Pulmonary artery endothelial cell (primary cell): ENCODE data around the gene TMEM50B. TPM values are rescaled to one million over a fixed set of nuclear protein-coding genes. Genes with fewer than 3 reads are reported as not detected.

Experiments
- total RNA-seq: library from RNA; depleted of rRNA; stranded (reverse); fragments of >200 nt; gene quantifications from 2 replicates; pipeline ENCODE4 v1.2.3, GENCODE V29; 2014

TMEM50B gene
- total RNA-seq, 1 donor from 2014 or later: 20.5 TPM

Other genes starting within 250 kb of the TMEM50B start
- gene IL10RB, start 213.6 kb downstream of the TMEM50B start, total RNA-seq: 37.0 and 39.0 TPM in 2 replicates
- gene IFNAR1, start 155.0 kb downstream of the TMEM50B start, total RNA-seq: 20.1 and 28.5 TPM in 2 replicates
- 63.6 and 68.8 TPM in 2 replicates for gene IFNGR2, start 76.6 kb downstream of the TMEM50B start, total RNA-seq
- 0.79 and 1.2 TPM in 2 replicates for gene DNAJC28, start 11.7 kb upstream of the TMEM50B start, total RNA-seq
- gene GART, start 62.1 kb upstream of the TMEM50B start, total RNA-seq: 79.0 and 107 TPM in 2 replicates
- 128 and 173 TPM in 2 replicates for gene SON, start 63.1 kb upstream of the TMEM50B start, total RNA-seq
- gene DONSON, start 108.7 kb upstream of the TMEM50B start, total RNA-seq: 16.1 and 27.2 TPM in 2 replicates
- gene CRYZL1, start 161.8 kb upstream of the TMEM50B start, total RNA-seq: 29.3 and 34.8 TPM in 2 replicates
- gene ITSN1, start 162.5 kb upstream of the TMEM50B start, total RNA-seq: 66.4 and 113 TPM in 2 replicates